Measurements from ENCODE around the gene HIBADH.

HIBADH gene

DNA sequence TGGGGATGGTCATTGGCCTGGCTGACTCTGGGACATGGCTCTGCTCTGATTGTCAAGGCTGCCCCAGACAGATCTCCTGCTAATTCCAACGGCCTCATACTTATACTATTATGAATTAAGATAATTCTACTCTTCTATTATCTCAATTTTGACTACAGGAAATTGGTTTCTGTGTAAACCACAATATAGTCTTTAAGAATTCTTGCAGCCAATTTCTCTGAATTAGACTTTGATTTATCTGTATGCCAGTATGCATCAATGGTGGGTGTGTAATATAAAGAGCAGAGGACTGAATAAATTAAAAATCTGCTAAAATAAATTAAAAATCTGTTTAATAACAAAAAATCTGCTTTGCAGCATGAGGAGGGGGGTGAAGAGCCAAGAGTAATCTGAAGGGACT, 27.0 kb downstream of the HIBADH start:
- DNase-seq (ENCODE audit: low spot score) = no peak

DNA sequence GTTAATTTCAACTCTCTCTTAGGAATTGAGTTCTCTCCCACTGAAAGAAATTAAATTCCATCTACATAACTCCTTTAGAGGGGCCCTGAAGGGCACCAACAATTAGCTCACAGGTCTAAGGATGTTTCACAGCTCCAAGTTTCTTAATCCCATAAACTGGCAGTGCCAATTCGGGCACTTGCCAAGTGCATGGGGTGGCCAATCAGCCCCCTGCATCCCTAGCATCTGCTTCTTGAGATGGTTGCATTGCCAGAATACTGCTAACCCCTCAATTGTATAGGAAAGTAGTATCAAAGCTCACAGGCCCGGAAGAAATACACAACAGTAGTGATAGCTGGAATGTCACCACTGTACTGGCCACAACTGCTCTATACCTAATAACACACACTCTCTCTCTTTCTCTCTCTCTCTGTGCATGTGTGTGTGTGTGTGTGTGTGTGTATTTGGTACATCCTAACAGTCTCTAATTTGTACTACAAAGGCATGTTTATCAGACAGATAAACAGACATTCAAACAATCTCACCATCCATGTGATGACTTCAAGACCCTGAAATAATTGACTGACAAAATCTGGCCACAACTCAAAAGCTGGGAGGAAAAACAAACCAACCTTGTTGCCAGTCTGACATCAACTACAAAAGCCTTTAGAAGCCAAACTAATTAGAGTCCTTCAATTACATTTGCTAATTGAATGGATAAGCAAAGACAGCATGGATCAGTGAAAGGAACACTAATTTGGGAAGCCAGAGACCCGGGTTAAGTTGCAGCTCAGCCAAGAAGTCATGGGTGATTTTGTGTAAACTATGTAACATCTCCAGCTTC, 27.8 kb downstream of the HIBADH start:
- DNase-seq (ENCODE audit: low spot score) = no peak

DNA sequence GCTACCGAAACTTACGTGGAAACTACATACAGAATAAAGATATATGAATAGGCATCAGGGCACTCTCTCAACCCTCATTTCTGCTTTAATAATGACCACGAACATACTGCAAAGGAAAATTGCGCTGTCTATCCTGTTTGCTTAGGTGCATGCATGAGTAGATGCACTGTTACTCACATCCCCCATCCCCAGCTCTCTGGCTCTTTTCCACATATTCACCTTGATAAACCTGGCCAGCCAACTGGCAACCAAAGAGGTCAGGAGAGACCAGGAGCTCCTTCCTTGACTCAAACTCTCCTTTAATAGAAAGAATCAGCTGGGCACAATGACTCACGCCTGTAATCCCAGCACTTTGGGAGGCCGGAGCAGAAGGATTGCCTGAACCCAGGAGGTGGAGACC, 29.6 kb downstream of the HIBADH start:
- DNase-seq (ENCODE audit: low spot score) = no peak

DNA sequence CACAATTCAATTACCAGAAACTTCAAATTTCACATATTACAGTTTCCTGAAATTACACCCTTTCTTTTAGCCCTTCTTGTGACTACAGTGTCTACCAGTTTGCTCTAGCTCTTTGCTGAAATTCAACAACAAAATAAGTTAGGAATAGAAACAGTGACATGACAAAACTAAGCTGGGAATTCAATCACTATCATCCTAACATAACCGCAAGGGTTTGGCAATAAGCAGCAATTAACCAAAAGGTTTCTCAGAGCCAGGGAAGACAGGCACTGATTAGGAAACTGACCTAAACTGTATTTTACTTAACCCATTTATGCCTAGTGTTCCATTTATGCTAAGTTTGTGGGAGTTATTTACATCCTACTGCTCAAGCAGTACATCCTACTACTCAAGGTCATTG, 31.3 kb downstream of the HIBADH start:
- no peak for DNase-seq (ENCODE audit: low spot score)

DNA sequence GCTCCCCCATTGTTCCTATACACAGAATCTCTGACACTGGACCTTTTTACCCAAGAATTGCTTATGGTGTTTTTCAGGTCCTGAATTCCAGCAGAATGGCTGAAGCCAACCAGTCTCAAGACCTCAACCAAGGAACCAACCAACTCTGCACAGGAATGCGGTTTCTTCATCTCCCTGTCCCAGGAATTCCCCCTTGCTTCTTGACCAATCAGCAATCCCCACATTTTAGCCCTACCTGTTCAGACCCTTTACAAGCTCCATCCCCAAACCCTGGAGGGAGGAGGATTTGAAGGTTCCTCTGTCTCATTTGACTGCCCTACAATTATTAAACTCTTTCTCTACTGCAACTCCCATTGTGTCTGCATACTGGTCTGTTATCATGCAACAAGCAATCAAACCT, 35.5 kb downstream of the HIBADH start:
- no peak for DNase-seq (ENCODE audit: low spot score)

DNA sequence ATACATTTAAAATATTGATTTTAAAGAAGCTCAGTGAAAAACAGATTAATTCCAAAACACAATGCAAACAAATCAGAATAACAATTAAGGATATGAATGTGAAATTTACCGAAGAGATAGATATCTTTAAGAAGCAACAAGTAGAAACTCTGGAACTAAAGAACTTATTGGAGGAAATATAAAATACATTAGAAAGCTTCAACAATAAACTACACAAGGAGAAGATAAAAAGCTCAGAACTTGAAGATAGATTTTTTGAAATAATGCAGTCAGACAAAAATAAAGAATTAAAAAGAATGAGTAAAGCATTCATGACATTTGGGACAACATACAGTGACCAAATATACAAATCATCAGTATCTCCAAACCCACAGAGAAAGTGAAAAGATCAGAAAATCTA, 43.2 kb downstream of the HIBADH start:
- DNase-seq (ENCODE audit: low spot score) = no peak

DNA sequence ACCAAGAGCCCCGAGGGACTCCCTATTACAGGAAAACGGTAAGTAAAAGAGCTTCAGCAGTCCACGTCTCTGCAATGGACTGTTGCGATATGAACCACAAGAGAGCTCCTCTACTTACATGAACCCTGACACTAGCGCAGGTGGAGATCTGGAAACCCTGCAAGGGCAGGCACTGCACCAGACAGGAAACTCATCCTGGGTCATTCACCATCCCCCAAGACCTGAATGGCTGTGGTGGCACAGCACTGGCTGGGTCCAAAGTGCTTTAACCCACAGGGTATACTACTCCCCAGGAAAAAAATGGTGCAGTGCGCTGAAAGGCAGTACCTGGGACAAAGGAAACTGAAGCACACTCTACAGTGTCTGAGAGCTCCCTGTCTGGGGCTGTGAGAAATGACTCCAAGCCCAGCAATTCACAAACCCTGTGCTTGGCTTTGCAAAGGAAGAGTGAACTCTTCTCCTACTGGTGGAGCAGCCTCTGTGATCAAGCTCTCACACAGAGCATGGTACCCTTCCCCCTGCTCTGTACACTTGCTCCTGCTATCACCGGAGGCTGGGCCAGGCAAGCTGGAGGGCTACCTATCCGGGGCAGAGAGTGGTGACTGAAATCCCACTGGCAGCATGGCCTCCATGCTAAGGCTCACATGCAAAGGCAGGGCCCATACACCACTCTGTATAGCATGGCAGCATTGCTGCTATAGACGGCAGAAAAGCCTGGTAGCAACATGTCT, 44.9 kb downstream of the HIBADH start:
- DNase-seq (ENCODE audit: low spot score) = no peak

DNA sequence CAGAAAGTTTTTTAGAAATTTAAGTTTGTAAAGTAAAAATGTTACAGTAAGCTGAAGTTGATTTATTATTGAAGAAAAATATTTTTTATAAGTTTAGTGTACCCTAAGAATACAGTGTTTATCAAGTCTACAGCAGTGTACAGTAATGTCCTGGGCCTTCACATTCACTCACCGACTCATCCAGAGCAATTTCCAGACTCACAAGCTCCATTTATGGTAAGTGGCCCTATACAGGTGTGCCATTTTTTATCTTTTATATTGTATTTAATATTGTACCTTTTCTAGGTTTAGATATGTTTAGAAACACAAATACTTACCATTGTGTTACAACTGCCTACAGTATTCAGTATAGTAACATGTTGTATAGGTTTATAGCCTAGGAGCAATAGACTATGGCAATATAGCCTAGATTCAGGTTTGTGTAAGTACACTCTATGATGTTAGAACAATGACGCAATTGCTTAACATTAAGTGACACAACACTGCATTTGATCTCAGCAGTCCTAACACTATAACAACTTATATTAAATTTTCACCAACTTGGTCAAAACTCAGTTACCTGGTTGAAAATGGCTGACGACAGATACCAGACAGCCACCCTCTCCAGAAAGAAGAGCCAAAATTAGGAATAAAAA, 45.7 kb downstream of the HIBADH start:
- DNase-seq (ENCODE audit: low spot score) = no peak

DNA sequence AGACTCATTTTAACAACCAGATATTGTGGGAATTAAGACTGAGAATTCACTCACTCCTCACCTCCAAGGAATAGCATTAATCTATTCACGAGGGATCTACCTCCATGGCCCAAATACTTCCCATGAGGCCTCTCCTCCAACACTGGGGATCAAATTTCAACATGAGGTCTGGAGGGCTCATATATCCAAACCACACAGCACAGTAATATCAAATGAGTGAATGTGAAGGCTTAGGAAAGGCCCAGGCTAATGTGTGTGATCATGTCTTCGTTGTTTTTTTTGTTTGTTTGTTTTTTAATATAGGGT, 46.5 kb downstream of the HIBADH start:
- no peak for DNase-seq (ENCODE audit: low spot score)

DNA sequence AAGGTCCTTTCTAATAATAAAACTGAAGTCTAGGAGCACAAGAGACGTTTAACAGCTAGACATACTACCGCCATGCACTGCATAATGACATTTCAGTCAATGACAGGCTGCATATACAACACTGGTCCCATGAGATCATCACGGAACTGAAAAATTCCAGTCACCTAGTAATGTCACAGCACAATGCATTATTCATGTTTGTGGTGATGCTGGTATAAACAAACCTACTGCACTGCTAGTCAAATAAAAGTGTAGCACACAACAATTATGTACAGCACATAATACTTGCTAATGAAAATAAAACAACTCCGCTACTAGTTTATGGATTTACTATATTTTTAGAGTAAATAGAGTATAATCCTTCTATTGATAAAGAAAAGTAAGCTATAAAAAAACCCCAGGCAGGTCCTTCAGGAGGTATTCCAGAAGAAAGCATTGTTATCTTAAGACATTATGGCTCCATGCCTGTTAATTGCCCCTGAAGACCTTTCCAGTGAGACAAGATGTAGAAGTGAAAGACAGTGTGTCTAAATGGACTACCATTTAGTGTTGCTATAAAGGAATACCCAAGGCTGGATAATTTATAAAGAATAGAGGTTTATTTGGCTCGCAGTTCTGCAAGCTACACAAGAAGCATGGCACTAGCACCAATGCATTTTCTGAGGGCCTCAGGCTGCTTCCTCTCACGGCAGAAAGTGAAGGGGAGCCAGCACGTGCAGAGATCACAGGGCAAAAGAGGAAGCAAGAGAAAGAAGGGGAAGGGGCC, 47.1 kb downstream of the HIBADH start:
- no peak for DNase-seq (ENCODE audit: low spot score)

DNA sequence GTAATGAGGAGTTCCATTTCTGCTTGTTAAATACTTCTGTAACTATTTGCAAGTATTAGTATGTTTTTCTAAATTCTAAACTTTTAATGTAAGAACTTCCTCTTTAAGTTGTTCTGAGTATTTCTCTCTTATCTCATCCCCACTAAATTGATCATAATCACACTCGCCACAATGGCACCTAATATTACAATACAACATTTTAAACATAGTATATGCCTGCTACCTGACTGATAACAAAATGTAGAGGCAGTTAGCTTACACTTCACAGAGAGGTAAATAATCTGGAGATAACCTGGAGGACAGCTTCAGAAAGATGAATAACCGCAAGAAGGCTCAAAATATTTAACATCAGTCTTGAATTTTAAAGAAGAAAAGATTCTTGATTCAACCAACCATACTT, 48.6 kb downstream of the HIBADH start:
- no peak for DNase-seq (ENCODE audit: low spot score)

DNA sequence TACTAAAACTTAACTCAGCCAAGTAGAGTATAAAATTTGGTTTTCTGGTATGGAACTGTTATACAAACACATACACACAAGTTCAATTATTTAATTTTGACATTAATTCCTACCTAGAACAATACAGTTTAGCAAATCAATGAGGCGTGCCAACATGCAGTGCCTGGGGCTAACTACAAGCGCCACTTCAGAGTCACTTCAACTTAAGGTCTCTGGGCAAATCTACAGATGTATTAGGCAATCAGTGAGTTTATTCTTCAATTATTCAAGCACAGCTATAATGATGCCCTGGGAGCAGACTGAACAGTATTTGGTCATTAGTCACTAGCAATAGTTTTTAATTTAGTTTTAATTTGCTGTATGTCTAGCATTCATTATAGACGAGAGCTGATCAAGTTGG, 51.6 kb downstream of the HIBADH start:
- no peak for DNase-seq (ENCODE audit: low spot score)

DNA sequence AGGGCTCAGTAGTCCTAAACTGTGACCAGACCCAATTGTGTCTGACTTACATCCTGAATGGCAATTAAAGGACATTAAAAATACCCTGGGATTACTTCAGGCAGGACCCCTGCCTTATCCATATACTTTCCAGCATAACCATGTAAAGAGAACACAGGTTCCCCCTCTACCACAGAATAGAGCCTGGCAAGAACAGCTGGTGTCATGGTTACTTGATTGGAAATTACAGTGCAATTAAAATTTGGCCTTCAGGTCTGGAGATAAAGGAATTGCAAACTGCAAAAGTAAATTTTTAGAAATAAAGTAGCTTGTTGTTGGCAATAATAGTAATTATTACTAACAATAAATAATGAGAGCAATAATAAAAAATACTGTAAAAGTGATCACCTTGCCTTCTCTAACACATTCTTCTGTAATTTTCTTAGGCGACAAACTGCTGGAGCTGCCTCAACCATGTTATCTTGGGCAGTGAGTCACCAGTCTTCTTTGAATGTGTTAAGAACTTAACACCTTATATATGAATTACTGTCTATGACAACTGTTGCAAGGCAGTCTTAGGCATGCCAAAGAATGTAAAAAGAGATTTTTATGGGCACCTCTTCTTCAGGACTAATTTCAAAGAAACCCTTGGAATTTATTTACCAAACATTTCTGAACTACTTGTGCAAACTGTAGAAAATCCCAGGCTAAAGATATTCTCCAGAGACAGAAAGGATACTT, 53.7 kb downstream of the HIBADH start:
- peak; percentile 34 for DNase-seq (ENCODE audit: low spot score)

DNA sequence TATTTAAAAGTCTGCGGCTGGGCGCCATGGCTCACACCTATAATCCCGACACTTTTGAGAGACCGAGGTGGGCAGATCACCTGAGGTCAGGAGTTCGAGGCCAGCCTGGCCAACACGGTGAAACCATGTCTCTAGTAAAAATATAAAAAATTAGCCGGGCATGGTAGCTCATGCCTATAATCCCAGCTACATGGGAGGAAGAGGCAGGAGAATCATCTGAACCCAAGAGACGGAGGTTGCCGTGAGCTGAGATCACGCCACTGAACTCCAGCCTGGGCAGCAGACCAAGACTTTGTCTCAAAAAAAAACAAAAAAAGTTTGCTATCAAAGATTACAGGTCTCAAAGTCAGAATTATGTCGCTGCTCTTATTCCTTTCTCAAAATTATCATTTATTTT, 55.5 kb downstream of the HIBADH start:
- DNase-seq (ENCODE audit: low spot score) = no peak

DNA sequence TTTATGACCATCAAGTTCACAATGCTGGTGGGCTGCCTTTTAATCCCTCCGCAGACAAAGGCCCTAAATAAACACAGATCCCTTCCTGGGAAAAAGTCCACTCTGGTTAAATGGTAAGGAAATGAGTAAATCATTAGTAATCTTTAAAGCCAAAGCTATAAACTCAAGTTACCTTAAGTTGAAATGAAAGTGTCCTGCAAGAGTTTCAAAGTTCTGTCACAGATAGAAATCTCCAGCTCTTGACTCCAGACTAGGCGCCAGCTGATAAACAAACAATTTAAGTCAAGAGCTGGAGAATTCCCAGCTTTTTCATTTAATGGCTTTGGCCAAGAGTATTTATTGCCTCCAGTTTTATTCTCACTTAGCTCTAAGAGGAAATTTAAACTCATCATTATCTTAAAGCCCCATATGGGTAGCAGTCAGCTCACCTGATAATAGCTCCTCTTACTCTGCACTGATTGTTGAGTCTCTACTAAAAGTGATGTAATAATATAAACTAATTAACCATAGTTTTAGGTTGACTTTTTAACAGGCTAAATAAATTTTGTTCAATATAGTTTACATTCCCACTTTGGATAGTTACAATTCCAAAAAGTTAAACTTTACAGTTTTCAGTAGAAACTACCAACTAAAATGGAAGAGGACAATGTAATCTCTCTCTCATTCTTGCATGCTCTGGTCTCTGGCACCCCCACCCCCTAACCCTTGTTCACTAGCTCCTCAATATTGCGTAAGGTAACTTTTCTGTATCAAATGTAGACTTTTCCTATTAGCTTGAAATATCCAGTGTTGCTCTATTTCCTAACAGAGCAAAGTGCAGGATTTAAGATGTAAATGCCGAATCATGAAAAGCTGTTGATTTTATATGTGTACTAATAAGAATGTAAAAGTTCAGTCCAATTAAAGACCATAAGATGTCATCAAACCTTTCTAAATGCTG, 56.1 kb downstream of the HIBADH start:
- no peak for DNase-seq (ENCODE audit: low spot score)

DNA sequence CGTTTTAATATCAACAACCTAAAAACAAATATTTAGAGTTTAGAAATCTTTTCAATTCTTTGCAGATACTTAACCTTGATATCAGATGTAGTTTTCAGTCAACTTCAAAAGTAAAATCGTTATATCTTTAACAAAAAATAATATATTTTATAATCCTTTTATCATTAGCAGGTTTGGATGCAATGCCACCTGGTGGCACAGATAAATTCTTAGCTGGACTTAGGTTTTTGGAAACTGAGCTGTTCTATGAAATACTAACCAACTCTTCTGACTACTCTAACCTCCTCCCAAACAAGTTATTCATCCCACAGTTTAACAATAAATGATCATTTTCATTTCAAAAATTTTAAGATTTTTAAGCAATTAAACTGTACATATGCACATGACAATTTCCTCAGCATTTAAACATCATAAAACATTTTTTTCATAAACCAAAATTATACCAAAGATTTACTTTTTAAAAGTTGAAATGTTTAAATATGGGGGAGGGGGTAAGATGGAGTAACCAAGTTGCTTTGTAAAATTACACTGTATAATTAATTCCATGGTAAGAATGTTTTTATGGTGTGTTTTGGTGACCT, 56.9 kb downstream of the HIBADH start:
- no peak for DNase-seq (ENCODE audit: low spot score)

DNA sequence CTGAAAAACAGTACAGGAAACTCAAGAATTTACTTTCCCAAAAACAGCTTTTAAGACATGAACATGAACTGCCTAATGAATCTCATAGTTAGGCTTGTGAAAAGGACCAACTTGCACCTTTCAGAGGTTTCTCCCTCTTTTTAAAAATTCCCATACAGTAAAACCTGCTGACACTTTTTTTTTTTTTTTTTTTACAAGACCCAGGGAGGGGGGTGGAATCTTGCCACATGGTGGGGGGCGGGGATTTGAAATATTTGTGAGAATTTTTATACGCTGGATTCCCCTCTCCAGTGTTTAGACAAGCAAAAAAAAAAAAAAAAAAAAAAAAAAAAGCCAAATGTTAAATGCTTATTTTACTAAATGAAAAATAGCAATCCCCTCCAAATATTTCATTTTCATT, 57.4 kb downstream of the HIBADH start:
- DNase-seq (ENCODE audit: low spot score) = no peak

DNA sequence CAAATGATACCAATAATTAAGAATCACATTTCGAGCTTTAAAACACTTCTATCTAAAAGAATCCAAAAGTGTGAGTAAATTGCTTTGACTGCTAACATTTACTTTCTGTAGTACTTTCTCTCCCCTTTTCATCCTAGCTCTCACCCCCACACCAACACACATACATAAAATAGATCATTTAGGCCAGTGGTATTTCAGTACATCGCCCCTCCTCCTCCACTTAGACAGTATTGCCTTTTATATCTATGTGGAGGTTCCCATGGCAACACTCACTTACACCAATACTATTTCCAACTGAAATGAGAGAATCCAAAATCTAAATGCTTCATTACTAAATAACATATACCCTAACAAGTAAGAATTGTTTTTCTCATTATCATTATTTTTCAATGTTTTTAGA, 58.9 kb downstream of the HIBADH start:
- DNase-seq (ENCODE audit: low spot score) = no peak

DNA sequence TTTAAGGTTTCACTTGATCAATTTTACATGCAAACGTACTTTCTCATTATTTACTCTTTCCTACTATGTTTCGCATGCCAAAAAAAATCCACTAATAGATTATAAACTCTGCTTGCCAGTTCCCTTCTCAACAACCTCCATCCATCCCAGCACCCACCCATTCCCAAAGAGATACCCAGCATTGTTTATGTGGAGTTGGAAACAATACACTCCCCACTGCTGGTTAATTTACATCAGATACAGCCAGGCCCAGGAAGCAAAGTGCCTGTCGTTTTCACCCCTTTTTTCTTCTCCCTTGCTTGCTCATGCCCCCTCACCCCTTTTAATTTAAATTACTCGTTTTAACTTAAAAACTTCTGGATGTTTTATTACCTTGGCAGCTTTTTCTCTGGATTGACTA, 59.9 kb downstream of the HIBADH start:
- no peak for DNase-seq (ENCODE audit: low spot score)

DNA sequence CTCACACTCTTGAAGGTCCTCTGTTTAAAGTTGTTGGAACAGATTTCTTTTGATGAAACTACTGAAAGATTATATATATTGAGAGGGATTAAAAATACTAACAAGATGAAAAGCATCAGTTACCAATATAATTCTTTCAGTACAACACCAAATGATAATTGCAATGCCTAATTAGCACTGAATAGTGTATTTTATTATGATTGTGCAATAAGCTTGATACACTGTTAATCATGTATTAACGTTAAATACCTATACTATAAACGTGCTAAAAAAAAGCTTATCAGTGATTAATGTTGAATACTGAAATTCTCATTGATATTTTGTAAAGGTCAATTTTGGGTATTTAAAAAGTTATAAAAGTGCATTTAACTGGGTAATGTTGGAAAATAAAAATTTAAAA, 61.5 kb downstream of the HIBADH start:
- no peak for DNase-seq (ENCODE audit: low spot score)

DNA sequence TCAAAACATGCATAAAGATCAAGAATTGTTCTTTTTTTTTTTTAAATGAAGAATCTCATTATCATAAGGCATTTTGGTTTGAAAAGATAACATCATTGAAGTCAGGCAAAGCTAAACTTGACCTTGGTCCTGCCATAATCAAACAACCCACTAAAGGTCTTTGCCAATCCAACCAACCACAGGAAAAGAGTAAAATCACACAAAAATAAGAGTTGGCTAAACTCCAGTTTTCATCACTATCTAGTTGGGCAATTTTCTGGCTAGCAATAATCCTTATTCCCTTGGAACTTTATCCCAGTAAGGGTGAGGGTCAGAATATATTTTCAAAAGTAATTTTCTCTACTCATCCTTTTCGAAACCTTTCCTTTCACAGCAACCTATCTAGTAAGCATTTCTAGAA, 62.4 kb downstream of the HIBADH start:
- no peak for DNase-seq (ENCODE audit: low spot score)
